Activated naive CD8-positive, alpha-beta T cell (primary cell): Measurements from ENCODE around the gene CTAGE9.
"Not testable (repeated sequence)": the region's sequence is repeated elsewhere in the genome, so short reads cannot be mapped to it uniquely, and the experiment has no call there.

Experiments used
- H3K27ac Mint-ChIP-seq: one replicate; pipeline ENCODE4 v1.8.0; 2021; ENCODE audit warnings: mixed read lengths
- H3K27me3 Mint-ChIP-seq: one replicate; pipeline ENCODE4 v1.8.0; 2021; ENCODE audit warnings: mixed read lengths
- H3K36me3 Mint-ChIP-seq: one replicate; pipeline ENCODE4 v1.8.0; 2021; ENCODE audit warnings: mixed read lengths
- H3K4me1 Mint-ChIP-seq: one replicate; pipeline ENCODE4 v1.8.0; 2021; ENCODE audit warnings: low read depth, mixed read lengths
- H3K4me3 Mint-ChIP-seq: one replicate; pipeline ENCODE4 v1.8.0; 2021; ENCODE audit warnings: mild to moderate bottlenecking, mixed read lengths
- H3K9me3 Mint-ChIP-seq: one replicate; pipeline ENCODE4 v1.8.0; 2021; ENCODE audit warnings: low read depth, mixed read lengths

The CTAGE9 gene

DNA sequence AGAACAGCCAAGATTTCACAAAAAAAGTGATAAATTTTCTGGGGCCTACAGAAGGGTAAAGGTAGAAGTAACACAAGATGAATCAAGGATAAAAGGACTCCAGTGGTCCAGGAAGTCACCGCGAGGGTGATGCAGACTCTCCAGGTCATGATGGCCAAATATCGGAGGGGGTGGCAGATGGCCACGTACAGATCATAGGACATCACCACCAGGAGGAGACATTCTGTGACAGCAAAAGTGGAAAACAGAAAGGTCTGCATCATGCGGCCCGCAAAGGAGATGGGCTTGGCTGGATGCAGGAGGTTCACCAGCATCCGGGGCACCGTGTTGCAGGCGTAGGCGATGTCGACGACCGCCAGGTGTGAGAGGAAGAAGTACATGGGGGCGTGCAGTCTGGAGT lies 10.0 kb downstream of the CTAGE9 start:
- not testable (repeated sequence) for H3K4me1 Mint-ChIP-seq, H3K9me3 Mint-ChIP-seq, H3K27me3 Mint-ChIP-seq, H3K27ac Mint-ChIP-seq, H3K4me3 Mint-ChIP-seq, H3K36me3 Mint-ChIP-seq

DNA sequence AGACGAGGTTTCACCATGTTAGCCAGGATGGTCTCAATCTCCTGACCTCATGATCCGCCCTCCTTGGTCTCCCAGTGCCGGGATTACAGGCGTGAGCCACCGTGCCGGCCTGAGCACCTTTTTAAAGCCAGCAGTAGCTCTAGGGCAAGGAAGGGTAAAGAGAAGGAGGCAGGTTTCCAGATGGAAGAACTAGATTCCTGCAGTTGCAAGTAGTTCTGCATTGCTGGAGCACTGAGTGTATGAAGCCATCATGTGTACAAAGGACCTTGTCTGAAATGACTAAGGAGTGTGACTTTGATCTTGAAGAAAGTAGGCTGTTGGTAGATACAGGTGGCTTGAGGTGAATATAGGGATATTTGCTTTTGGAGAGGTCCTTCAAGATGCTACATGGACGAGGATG lies 13.9 kb downstream of the CTAGE9 start:
- Mint-ChIP-seq H3K36me3 (no peaks in the 10 kb centered on the region), H3K27me3 (no peaks in the 10 kb centered on the region), H3K9me3 (no peaks in the 10 kb centered on the region), H3K27ac (no peak overlapping the region), H3K4me1 (no peaks in the 10 kb centered on the region), H3K4me3 (no peak overlapping the region)

DNA sequence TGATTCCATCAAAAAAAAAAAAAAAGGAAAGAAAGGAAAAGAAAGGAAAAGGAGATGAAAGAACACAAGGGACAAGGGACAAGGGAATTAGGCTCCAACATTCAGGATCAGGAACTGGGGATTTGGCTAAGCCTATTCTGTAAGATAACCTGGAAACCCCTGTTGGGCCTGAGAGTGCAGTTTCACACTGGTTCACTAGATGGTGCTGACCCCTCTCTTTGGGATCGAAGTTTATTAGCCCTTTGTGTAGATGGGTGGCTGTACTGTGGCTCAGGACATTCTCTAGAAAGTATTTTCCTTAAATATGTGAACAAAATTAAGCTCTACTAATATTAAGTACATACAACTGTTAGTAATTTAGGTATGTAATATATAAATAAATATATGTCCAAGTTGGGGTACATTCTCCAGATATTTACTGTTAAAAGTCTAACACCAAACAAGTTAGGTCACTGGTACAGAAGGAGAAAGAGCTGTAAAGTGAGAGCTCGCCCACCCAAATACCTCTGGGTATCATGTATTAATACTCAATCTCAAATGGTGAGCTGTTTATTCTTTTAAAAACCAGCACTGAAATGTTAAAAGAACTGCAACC lies 15.9 kb downstream of the CTAGE9 start:
- H3K27ac Mint-ChIP-seq: no peak overlapping the region
- no peaks in the 10 kb centered on the region for H3K4me1 Mint-ChIP-seq
- H3K27me3 Mint-ChIP-seq: no peaks in the 10 kb centered on the region
- H3K36me3 Mint-ChIP-seq: no peaks in the 10 kb centered on the region
- H3K4me3 Mint-ChIP-seq: no peak overlapping the region
- H3K9me3 Mint-ChIP-seq: no peaks in the 10 kb centered on the region

DNA sequence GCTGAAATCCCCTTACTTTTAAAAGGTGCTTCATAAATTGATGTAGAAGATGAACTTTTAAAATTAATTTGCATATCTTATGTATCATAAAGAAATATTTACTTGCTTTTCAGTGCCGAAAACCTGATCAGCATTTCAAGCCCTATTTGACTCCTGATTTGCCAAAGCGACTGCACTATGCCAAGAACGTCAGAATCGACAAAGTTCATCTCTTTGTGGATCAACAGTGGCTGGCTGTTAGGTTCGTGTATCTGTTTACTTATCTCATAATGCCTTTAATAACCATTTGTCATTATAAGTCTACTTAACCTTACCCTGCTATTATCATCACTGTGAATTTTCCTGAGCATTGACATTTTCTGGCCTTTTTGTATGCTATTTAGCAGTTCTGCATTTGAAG lies 17.4 kb downstream of the CTAGE9 start:
- Mint-ChIP-seq H3K27ac (no peak overlapping the region), H3K27me3 (no peaks in the 10 kb centered on the region), H3K9me3 (no peaks in the 10 kb centered on the region), H3K4me3 (no peak overlapping the region), H3K36me3 (peaks cover 3% of the 10 kb centered on the region), H3K4me1 (no peaks in the 10 kb centered on the region)

DNA sequence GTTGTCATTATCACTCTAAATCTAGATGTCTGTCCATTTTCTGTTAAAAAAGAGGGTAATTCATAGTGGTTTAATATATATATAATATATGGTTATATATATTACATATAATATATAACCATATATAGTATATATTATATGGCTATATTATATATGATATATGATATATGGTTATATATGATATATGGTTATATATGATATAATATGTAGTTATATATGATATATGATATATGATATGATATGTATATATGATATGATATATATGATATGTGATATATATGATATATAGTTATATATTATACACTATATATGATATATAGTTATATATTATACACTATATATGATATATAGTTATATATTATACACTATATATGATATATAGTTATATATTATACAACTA lies 18.2 kb downstream of the CTAGE9 start:
- H3K27ac Mint-ChIP-seq: no peak overlapping the region
- H3K4me3 Mint-ChIP-seq: no peak overlapping the region
- no peaks in the 10 kb centered on the region for H3K4me1 Mint-ChIP-seq
- H3K27me3 Mint-ChIP-seq: no peaks in the 10 kb centered on the region
- peaks cover 3% of the 10 kb centered on the region for H3K36me3 Mint-ChIP-seq
- H3K9me3 Mint-ChIP-seq: no peaks in the 10 kb centered on the region

DNA sequence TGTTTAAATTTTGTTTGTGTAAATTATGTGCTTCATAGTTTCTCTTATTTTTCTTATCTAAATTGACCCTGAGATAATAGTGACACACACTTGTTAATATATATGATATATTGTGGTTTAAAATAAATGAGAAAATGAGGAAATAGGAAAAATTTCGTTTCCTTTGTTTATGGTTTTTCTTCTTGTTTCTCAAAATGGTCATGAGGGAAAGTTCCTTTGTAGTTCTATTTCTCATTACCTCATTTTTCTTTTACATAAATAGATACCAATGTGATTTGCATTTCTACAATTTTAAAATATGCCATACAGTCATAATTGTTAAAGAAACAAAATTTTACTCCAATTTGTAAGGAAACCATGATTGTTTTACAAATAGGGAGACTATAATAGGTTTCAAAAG lies 18.8 kb downstream of the CTAGE9 start:
- H3K27ac Mint-ChIP-seq: no peak overlapping the region

DNA sequence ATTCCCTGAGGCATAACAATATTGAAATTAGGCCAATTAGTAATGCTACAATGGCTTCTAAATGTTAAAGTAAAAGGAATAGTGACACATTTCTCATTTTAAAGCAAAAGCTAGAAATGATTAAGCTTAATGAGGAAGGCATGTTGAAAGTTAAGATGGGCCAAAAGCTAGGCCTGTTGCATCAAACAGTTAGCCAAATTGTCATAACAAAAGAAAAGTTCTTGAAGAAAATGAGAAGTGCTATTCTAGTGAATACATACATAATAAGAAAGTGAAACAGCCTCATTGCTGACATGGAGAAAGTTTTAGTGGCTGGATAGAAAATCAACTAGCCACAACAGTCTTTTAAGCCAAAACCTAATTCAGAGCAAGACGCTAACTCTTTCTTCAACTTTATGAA lies 22.5 kb downstream of the CTAGE9 start:
- Mint-ChIP-seq H3K4me1 (no peaks in the 10 kb centered on the region), H3K36me3 (peaks cover 6% of the 10 kb centered on the region), H3K4me3 (no peak overlapping the region), H3K27ac (no peak overlapping the region), H3K9me3 (no peaks in the 10 kb centered on the region), H3K27me3 (no peaks in the 10 kb centered on the region)

More for the DNA sequence above, 18.8 kb downstream of the CTAGE9 start:
- H3K4me1 Mint-ChIP-seq: no peaks in the 10 kb centered on the region
- no peak overlapping the region for H3K4me3 Mint-ChIP-seq
- H3K36me3 Mint-ChIP-seq: peaks cover 3% of the 10 kb centered on the region
- H3K27me3 Mint-ChIP-seq: no peaks in the 10 kb centered on the region
- H3K9me3 Mint-ChIP-seq: no peaks in the 10 kb centered on the region

DNA sequence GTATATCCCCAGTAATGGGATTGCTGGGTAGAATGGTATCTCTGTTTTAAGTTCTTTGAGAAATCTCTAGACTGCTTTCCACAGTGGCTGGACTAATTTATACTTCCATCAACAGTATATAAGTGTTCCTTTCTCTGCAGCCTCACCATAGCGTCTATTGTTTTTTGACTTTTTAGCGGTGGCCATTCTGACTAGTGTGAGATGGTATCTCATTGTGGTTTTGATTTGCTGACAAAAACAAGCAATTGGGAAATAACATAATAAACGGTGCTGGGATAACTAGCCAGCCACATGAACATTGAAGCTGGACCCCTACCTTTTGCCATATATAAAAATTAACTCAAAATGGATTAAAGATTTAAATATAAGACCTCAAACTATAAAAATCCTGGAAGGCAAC lies 23.8 kb downstream of the CTAGE9 start:
- H3K9me3 Mint-ChIP-seq: no peaks in the 10 kb centered on the region
- no peaks in the 10 kb centered on the region for H3K4me1 Mint-ChIP-seq
- H3K27ac Mint-ChIP-seq: no peak overlapping the region
- no peaks in the 10 kb centered on the region for H3K27me3 Mint-ChIP-seq
- peaks cover 6% of the 10 kb centered on the region for H3K36me3 Mint-ChIP-seq
- H3K4me3 Mint-ChIP-seq: no peak overlapping the region

DNA sequence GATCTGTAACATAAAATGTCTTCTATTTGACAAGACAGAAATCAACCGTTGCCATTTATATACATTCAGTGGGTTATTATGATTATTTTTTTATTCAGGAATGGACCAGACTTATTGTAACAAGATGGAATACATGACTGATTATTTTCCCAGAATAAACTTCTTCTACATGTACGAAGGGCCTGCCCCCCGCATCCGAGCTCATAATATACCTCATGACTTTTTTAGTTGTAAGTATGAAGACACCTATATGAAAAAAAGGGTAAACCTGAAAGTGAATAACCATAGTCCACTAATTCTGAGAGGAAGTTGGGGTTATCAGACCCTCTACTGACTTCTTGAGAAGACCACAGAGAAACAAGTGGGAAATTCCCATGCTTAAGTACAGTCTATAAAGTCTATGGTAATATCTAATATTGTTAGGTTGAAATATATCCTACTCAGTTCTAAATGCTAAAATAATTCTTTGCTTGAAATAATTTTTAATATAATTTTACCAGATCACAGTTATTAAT lies 25.5 kb downstream of the CTAGE9 start:
- Mint-ChIP-seq H3K4me3 (no peak overlapping the region), H3K4me1 (no peaks in the 10 kb centered on the region)

DNA sequence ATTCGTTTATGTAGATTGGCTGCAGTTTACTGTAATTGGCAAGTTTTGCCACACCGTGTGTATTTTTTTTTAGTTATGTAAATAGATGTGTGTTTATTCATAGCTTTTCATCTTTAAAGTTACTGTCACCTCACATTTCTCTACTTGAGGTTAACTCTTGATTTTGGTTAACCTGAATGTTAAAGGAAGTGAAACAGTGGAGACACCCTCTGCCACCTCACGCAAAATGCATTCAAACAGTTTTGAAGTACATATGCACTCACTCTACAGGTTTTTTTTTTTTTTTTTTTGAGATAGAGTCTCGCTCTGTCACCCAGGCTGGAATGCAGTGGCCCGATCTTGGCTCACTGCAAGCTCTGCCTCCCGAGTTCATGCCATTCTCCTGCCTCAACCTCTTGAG lies 27.3 kb downstream of the CTAGE9 start:
- Mint-ChIP-seq H3K27ac (no peak overlapping the region), H3K36me3 (peaks cover 4% of the 10 kb centered on the region), H3K4me3 (no peak overlapping the region)

More for the DNA sequence above, 25.5 kb downstream of the CTAGE9 start:
- H3K9me3 Mint-ChIP-seq: no peaks in the 10 kb centered on the region
- H3K27me3 Mint-ChIP-seq: no peaks in the 10 kb centered on the region
- no peak overlapping the region for H3K27ac Mint-ChIP-seq
- H3K36me3 Mint-ChIP-seq: peaks cover 6% of the 10 kb centered on the region

DNA sequence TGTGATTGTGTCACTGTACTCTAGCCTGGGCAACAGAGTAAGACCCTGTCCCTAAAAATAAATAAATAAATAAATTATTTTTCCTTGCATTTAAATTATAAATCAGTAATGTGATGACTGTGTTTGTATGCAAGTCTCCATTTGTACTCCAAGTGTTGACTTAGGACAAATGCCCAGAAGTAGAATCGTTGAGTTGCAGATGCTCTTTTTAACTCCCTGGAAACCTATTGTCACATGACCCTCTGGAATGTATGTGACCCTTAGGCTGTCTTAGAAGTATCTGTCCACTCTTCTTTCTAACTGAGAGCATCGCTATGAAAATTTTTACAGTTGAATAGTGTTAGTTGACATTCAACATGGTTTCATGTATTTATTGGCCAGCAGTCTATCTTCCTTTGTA lies 28.4 kb downstream of the CTAGE9 start:
- Mint-ChIP-seq H3K4me1 (no peaks in the 10 kb centered on the region), H3K4me3 (no peak overlapping the region), H3K27me3 (no peaks in the 10 kb centered on the region), H3K36me3 (peaks cover 4% of the 10 kb centered on the region), H3K27ac (no peak overlapping the region), H3K9me3 (no peaks in the 10 kb centered on the region)

More for the DNA sequence above, 27.3 kb downstream of the CTAGE9 start:
- H3K4me1 Mint-ChIP-seq: no peaks in the 10 kb centered on the region
- no peaks in the 10 kb centered on the region for H3K27me3 Mint-ChIP-seq
- H3K9me3 Mint-ChIP-seq: no peaks in the 10 kb centered on the region

DNA sequence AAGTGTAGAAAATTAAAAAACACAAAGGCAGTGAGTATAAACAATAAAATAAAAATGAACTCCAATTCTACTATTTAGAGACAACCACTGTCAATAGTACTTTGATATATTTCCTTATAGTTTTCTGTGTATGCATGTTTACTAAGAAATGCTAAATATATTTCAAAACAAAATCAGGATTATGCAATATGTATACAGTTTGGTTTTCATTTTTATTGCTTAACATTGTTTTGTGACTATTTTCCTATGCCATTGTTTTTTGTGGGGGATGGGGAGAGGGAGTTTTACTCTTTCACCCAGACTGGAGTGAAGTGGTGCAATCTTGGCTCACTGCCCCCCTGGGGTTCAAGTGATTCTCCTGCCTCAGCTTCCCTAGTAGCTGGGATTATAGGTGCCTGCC lies 29.2 kb downstream of the CTAGE9 start:
- H3K27ac Mint-ChIP-seq: no peak overlapping the region
- H3K4me3 Mint-ChIP-seq: no peak overlapping the region
- H3K4me1 Mint-ChIP-seq: no peaks in the 10 kb centered on the region
- no peaks in the 10 kb centered on the region for H3K9me3 Mint-ChIP-seq
- H3K27me3 Mint-ChIP-seq: no peaks in the 10 kb centered on the region
- H3K36me3 Mint-ChIP-seq: peaks cover 1% of the 10 kb centered on the region

DNA sequence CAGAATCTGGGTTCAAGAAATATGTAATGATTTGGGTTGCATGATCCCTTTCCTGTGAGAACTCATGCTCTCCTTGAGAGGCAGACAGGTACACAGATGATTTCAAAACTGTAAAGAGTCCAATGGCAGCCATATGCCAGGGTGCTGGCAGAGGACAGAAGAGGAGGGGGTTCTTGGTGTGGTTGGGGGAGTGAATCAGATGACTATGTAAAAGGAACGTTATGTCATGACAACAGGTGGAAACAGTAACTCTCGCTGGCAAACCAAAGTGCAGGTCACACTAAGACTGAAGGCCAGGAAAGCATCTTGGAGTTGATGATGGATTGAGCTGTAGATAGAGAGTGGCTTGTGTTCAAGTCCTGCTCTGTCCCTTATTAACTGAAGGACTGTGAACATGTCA lies 29.9 kb downstream of the CTAGE9 start:
- no peak overlapping the region for H3K4me3 Mint-ChIP-seq
- no peak overlapping the region for H3K27ac Mint-ChIP-seq
- no peaks in the 10 kb centered on the region for H3K27me3 Mint-ChIP-seq
- no peaks in the 10 kb centered on the region for H3K36me3 Mint-ChIP-seq
- H3K9me3 Mint-ChIP-seq: no peaks in the 10 kb centered on the region
- no peaks in the 10 kb centered on the region for H3K4me1 Mint-ChIP-seq

DNA sequence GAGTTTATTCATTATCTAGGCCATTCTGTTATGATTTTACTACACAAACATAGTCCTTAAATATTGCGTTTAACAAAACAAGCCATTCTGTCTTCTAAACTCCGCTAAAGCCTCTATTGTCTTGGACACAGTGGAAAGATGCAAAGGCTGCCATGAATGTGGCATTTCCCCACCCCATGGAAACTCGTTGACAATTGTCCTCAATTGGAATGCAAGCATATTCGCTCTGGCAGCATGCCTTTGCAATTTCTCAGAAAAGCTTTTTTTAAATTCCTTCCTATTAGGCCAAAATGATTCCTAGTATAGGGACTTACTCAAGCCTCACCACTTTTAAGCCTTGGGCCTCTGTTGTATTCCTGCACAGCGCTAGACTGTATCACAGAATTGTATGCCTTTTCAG lies 32.4 kb downstream of the CTAGE9 start:
- no peaks in the 10 kb centered on the region for H3K4me1 Mint-ChIP-seq
- H3K36me3 Mint-ChIP-seq: no peaks in the 10 kb centered on the region
- no peak overlapping the region for H3K27ac Mint-ChIP-seq
- no peaks in the 10 kb centered on the region for H3K27me3 Mint-ChIP-seq
- H3K4me3 Mint-ChIP-seq: no peak overlapping the region
- H3K9me3 Mint-ChIP-seq: no peaks in the 10 kb centered on the region

DNA sequence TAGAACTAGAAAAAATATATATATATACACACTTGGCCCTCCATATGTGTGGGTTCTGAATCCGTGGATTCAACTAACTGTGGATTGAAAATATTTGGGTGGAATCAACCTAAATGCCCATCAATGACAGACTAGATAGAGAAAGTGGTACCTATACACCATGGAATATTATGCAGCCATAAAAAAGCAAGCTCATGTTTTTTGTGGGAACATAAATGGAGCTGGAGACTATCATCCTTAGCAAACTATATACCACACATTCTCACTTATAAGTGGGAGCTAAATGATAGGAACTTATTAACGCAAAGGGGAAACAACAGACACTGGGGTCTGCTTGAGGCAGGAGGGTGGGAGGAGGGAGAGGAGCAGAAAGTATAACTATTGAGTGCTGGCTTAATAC lies 37.6 kb downstream of the CTAGE9 start:
- no peaks in the 10 kb centered on the region for H3K36me3 Mint-ChIP-seq
- no peaks in the 10 kb centered on the region for H3K27me3 Mint-ChIP-seq
- no peaks in the 10 kb centered on the region for H3K9me3 Mint-ChIP-seq
- no peak overlapping the region for H3K27ac Mint-ChIP-seq
- H3K4me1 Mint-ChIP-seq: no peaks in the 10 kb centered on the region
- H3K4me3 Mint-ChIP-seq: no peak overlapping the region

DNA sequence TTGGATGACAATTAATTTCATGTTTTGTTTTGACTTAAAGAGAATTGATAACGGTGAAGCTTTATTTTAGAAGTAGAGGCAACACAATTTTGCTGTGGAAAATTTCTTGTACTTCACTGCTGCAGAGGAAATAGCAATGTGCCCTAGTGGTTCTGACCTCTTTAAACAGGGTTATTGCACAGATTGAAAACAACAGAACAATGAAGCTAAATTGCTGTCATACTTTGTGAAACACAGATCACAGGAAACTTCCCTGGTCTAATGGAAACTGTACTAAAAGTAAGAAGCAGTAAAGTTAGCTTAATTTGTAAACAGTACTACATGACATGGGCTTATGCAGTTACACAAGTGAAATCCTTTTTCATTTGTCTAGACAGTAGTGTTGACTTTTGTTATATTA lies 40.9 kb downstream of the CTAGE9 start:
- Mint-ChIP-seq H3K4me1 (no peaks in the 10 kb centered on the region), H3K27ac (no peak overlapping the region), H3K36me3 (no peaks in the 10 kb centered on the region), H3K27me3 (no peaks in the 10 kb centered on the region), H3K4me3 (no peak overlapping the region), H3K9me3 (no peaks in the 10 kb centered on the region)
